Kidney epithelial cell (primary cell): ENCODE measurements around the gene GFPT2. TPM values are rescaled to one million over a fixed set of nuclear protein-coding genes. Genes with fewer than 3 reads are reported as not detected.

Source experiments
- DNase-seq: peaks from one replicate; pipeline ENCODE4 v3.0.0-alpha.2; 2010; ENCODE audit warnings: low read depth
- H3K27me3 ChIP-seq: 2 replicates; pipeline ENCODE4 v1.6.0; 2011; ENCODE audit warnings: low read length; ENCODE audit not compliant: control insufficient read depth, insufficient read depth
- H3K36me3 ChIP-seq: 2 replicates; pipeline ENCODE4 v1.5.1; 2011; ENCODE audit warnings: low read length; ENCODE audit not compliant: control insufficient read depth, insufficient read depth
- H3K4me3 ChIP-seq: 2 replicates; pipeline ENCODE4 v1.5.1; 2011; ENCODE audit warnings: low read depth, mild to moderate bottlenecking, control low read depth, low read length
- total RNA-seq: library from RNA; depleted of rRNA; stranded (reverse); fragments of >200 nt; gene quantifications from 2 replicates; pipeline ENCODE4 v1.2.3, GENCODE V29; 2015
- TF ChIP-seq, protein P1 (sequence below): IDR thresholded peaks from 2 replicates; pipeline ENCODE4 v1.5.1; 2011; ENCODE audit warnings: mild to moderate bottlenecking, moderate library complexity, low read length, control low read depth, inconsistent platforms; ENCODE audit not compliant: insufficient read depth, poor library complexity, severe bottlenecking

Gene GFPT2
- total RNA-seq, 1 donor from 2014 or later = 7.7 TPM

DNA sequence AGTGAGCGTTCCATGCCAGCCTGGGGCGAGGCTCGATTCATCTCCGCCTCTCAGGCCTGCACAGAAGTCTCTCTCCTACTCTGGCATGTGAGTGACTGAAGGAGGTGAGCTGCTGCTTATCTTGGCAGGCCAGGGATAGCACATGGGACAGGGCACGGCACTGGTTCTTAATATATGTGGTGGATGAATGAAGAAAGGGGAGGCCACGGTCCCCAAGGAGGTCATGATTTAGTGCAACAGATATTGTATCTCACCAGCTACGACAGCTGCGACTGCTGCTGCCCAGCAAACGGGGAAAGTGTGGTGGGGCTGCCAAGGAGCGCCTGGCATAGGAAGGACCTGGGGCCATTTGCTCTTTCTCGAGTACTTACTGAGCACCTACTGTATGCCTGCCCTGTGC is 41.9 kb downstream of the GFPT2 start:
- Histone ChIP-seq H3K36me3 (no peaks in the 10 kb centered on the region), H3K4me3 (no peak overlapping the region), H3K27me3 (no peaks in the 10 kb centered on the region)
- TF ChIP-seq, protein P1, sequence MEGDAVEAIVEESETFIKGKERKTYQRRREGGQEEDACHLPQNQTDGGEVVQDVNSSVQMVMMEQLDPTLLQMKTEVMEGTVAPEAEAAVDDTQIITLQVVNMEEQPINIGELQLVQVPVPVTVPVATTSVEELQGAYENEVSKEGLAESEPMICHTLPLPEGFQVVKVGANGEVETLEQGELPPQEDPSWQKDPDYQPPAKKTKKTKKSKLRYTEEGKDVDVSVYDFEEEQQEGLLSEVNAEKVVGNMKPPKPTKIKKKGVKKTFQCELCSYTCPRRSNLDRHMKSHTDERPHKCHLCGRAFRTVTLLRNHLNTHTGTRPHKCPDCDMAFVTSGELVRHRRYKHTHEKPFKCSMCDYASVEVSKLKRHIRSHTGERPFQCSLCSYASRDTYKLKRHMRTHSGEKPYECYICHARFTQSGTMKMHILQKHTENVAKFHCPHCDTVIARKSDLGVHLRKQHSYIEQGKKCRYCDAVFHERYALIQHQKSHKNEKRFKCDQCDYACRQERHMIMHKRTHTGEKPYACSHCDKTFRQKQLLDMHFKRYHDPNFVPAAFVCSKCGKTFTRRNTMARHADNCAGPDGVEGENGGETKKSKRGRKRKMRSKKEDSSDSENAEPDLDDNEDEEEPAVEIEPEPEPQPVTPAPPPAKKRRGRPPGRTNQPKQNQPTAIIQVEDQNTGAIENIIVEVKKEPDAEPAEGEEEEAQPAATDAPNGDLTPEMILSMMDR = no peak
- DNase-seq = no peak

DNA sequence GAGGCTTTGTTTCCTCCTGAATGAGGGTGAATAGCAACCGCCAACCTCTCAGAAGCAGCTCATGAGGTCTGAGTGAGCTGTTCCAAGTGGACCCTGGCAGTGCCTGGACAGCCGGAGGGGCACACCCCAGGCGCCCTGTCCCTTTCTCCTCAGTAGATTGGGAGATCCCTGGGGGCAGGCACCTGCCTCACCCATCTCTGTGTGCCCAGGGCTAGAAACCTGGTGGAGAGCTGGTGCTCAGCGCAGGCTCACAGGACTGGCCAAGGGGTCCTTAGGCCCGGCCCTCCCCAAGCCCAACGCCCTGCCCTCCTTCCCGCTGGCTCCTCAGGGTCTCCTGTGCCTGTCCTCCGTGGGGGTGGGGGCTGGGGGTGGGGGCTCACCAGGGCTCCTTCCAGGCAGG is 46.3 kb downstream of the GFPT2 start:
- no peak for DNase-seq
- Histone ChIP-seq H3K36me3 (no peaks in the 10 kb centered on the region), H3K27me3 (no peaks in the 10 kb centered on the region), H3K4me3 (no peak overlapping the region)
- TF ChIP-seq, protein P1 = no peak

DNA sequence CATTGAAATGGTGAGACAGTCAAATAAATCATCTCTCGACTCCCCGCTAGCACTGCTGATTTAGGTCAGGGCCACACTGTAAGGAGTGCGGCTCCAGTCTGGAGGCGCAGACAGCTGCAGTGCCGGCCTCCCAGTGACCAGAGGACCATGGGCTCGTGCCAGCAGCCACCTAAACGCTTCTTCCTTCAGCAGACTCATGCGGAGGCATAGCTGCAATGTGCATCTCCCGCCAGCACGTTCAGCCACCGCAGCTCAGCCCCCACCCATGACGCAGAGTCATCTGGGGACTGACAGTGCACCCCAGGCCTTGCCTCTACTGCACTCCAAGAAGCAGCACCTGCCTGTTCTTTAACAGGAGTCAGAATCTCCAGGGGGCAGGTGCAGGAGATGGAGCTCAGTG is 47.7 kb downstream of the GFPT2 start:
- peaks cover 2% of the 10 kb centered on the region for H3K27me3 ChIP-seq
- H3K4me3 ChIP-seq = no peak overlapping the region
- DNase-seq = no peak
- TF ChIP-seq, protein P1 = no peak
- no peaks in the 10 kb centered on the region for H3K36me3 ChIP-seq

DNA sequence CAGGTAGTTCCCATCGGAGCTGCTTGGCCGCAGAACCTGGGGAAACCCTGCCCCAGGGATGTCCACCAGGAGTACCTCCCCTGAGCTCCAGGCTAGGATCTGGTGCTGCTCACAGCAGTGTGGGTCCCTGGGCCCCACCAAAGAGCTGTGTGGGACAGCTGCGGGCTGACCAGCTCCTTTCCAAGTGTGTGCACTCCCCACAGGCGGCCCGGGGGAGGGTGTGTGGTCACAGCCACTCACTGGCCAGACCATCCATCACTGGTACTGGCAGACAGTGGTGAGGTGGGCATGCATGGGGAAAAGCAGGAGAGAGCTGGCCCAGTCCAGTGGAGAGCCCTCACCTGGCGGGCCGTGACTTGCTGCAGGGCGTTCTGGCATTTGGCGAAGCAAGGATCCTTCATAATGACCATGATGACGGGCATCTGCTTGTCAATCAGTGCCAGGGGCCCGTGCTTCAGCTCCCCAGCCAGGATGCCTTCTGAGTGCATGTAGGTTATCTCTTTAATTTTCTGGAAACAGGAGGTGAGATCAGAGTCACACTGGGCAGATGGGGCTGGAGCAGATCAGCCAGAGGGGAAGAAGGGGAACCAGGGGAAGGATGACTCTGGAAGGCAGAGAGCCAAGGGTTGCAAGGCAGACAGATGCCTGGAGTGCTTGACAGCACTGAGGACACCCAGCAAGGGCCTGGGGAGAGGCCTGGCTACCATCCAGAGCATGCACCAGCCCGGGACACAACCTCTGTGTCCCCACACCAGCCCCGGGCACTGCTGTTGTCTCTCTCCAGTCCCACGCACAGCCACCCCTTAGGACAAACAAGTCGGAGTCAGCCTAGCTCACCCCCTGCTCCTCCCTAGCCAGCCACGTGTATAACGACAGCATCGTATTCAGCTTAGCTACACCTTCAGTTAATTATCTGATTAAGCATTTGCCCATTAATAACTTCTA is 48.4 kb downstream of the GFPT2 start:
- TF ChIP-seq, protein P1 = no peak
- no peak for DNase-seq
- Histone ChIP-seq H3K36me3 (no peaks in the 10 kb centered on the region), H3K4me3 (no peak overlapping the region), H3K27me3 (peaks cover 2% of the 10 kb centered on the region)

DNA sequence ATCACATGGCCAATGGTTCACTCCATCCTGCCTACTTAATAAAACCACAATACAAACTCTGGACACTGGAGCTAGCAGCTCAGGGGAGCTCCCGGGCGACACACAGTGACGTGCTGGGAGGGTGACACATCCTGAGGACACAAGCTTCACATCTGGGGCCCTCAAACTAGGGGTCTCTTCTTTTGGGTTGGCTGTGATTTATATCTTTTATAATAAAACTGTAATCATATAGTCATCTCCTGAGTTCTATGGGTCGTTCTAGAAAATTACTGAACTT is 49.2 kb downstream of the GFPT2 start:
- Histone ChIP-seq H3K4me3 (no peak overlapping the region), H3K36me3 (no peaks in the 10 kb centered on the region), H3K27me3 (peaks cover 2% of the 10 kb centered on the region)
- TF ChIP-seq, protein P1 = no peak
- no peak for DNase-seq
